ENCODE data around the gene MTAP. TPM values are rescaled to one million over a fixed set of nuclear protein-coding genes. Genes with fewer than 3 reads are reported as not detected.

The MTAP gene
- total and polyA plus RNA-seq, 2 of the 13 experiments (the other 11 are each of a cell fraction or from before 2014, with no cell fraction given) = 16.7 to 51.2 TPM

- FAIRE-seq = no peak
- no peak overlapping the region for H3K27ac ChIP-seq (ENCODE audit: extremely low read length, insufficient read depth, low read length)
These were observed 13.7 kb upstream of the MTAP start for GRCh38 chr9:21788752-21789151.

More at GRCh38 chr9:21788752-21789151, 13.7 kb upstream of the MTAP start:
- no peak overlapping the region for H2AFZ ChIP-seq (ENCODE audit: low read length)
- H3K4me2 ChIP-seq (ENCODE audit: low read depth, low read length) = no peak overlapping the region
- TF ChIP-seq ZFAT (CRISPR knock-in tag; conservative IDR thresholded peaks at IDR 0.05) (no peak), SALL2 (CRISPR knock-in tag; IDR thresholded peaks at IDR 0.05) (no peak), ZNF770 (CRISPR knock-in tag; IDR thresholded peaks at IDR 0.05) (no peak), ZNF792 (CRISPR knock-in tag; IDR thresholded peaks at IDR 0.05) (no peak), ZNF740 (CRISPR knock-in tag; IDR thresholded peaks at IDR 0.05) (no peak), ZNF773 (CRISPR knock-in tag; IDR thresholded peaks at IDR 0.05; ENCODE audit: borderline replicate concordance) (no peak), GABPA (IDR thresholded peaks at IDR 0.05; ENCODE audit: low read depth, low read length) (no peak), GABPA (CRISPR knock-in tag; IDR thresholded peaks at IDR 0.05; ENCODE audit: low read depth) (no peak), ZMYM2 (CRISPR knock-in tag; IDR thresholded peaks at IDR 0.05) (no peak), JDP2 (CRISPR knock-in tag; IDR thresholded peaks at IDR 0.05; ENCODE audit: borderline replicate concordance) (no peak)
- POLR2A ChIA-PET = no interaction called here
- intact Hi-C loops (cut with micrococcal nuclease; ENCODE audit: unreplicated experiment) (loop anchor here (1.0 to 2.0 kb wide), 6 partner anchors 79 to 594 kb away; no protein-coding TSS in a partner anchor), in situ Hi-C loops (cut with HindIII; ENCODE audit: extremely low pct_ligation_motif_present, low pct_unique_long_range_greater_than_20kb) (loop anchor here (25.0 kb wide), 1 partner anchor 601 kb away; the partner anchor contains the start of gene IFNA4)
- ATAC-seq (no peak), DNase-seq (ENCODE audit: low spot score) (no peak)
- no peaks in the 10 kb centered on the region for H3K4me1 ChIP-seq (ENCODE audit: insufficient read depth, low read length)
- CTCF ChIA-PET (ENCODE audit: low intra/inter-chr PET ratio, low total read pairs) = interaction anchor here (0.8 to 2.9 kb wide), 4 partner anchors 79 to 593 kb away, joined by 3 to 35 read pairs (median 15); no protein-coding TSS in a partner anchor
- H3K36me3 ChIP-seq (replicated peaks in 1 of 2; ENCODE audit: control insufficient read depth in 1 of 2, insufficient read depth in 2 of 2, low read length in 2 of 2) = no peaks in the 10 kb centered on the region
- WGBS (ENCODE audit: low lambda C conversion rate) = 29% methylated on average over 6 of the region's 6 CpGs
- no peak overlapping the region for H3K9ac ChIP-seq (ENCODE audit: insufficient read depth, low read depth, low read length)
- no peaks in the 10 kb centered on the region for H3K27me3 ChIP-seq (ENCODE audit: control insufficient read depth in 1 of 2, insufficient read depth in 2 of 2, low read length in 2 of 2)
- no peaks in the 10 kb centered on the region for H3K79me2 ChIP-seq (ENCODE audit: insufficient read depth, low read length)
- H3K9me3 ChIP-seq (ENCODE audit: low read length) = no peaks in the 10 kb centered on the region
- no peak overlapping the region for H3K4me3 ChIP-seq (replicated peaks in 1 of 3; ENCODE audit: insufficient read depth in 1 of 3, low read depth in 2 of 3, low read length in 3 of 3)
- BruUV-seq (replicated peaks) = no TSS peak
- H4K20me1 ChIP-seq (ENCODE audit: insufficient read depth, low read length) = no peaks in the 10 kb centered on the region
